Measurements from ENCODE around the gene RECK.
"Not testable (repeated sequence)": the region's sequence is repeated elsewhere in the genome, so short reads cannot be mapped to it uniquely, and the experiment has no call there.

Gene RECK

GRCh38 chr9:36110434-36110833 is 73.7 kb downstream of the RECK start:
- no peak for DNase-seq (ENCODE audit: low read depth)

- no peak for DNase-seq (ENCODE audit: low read depth)
Measured at GRCh38 chr9:36112516-36112915, 75.8 kb downstream of the RECK start.

- DNase-seq (ENCODE audit: low read depth) = no peak
Measured at GRCh38 chr9:36113999-36114398, 77.3 kb downstream of the RECK start.

DNA sequence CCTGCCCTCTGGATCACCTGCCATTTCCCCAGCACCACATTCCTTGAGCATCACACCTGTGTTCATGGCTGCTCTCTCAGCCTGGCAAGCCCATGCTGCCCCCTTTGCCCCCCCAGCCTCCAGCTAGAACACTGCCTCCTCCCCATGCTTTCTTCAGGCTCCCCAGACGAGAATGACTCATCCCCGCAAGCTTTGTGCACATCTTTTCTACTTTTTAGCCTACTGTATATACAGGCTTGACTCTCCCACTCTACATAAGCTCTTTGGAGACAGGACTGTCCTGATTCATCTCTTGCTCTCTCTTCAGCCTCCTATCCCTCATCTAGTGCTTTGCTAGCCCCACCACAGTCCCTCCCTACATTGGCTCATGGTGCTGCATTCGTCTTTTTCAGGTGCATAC is 79.9 kb downstream of the RECK start:
- DNase-seq (ENCODE audit: low read depth) = no peak

- DNase-seq (ENCODE audit: low read depth) = no peak
Measured at GRCh38 chr9:36118201-36118600, 81.5 kb downstream of the RECK start.

DNA sequence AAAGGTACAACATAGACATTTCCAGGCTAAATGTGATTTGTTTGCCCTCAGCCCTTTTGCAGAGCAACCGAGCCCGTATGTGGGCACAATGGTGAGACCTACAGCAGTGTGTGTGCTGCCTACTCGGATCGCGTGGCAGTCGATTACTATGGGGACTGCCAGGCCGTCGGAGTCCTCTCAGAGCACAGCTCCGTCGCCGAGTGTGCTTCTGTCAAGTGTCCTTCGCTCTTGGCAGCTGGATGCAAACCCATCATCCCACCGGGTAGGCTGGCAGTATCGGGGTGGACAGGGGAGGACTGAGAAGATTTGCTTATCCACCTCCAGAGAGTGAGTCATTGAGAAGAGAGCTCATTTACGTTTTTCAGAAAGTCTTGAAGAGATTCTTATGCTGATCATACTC is 82.0 kb downstream of the RECK start:
- no peak for DNase-seq (ENCODE audit: low read depth)

DNA sequence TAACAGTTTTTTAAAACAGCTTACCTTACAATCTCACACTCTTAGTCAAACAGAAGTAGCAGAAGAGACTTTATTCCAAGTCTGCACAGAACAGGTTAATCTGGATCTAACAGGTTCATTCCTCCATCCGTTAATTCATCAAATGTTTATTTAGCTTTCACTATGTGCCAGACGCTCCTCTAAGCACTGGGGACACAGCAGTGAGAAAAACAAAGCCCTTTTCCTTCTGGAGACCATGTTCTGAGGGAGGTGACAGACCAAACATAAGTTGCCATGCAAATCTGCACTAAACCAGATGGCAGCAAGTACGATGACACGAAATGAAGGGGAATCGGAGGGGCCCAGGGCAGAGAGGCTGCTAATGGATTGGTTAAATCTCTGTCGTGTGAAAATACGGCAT is 82.8 kb downstream of the RECK start:
- no peak for DNase-seq (ENCODE audit: low read depth)

- DNase-seq (ENCODE audit: low read depth) = no peak
Measured at GRCh38 chr9:36120705-36121104, 84.0 kb downstream of the RECK start.

DNA sequence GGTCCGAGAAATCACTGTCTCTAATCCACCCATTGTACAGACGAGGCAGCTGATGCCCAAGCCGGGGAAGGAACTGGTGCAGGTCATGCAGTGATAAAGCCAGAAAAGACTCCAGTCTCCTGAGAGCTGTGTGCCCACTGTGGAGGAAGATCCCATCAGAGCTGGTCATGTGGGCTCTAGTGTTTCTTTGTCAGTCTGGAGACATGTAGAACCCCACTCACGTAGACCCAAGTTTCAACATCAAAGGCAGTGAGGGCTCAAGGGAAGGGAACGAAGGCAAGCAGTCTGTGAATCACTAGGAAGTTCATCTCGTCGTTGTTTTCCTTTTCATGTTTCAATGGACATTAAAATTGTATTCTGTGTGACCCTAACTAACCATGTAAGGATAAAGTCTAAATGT is 85.3 kb downstream of the RECK start:
- no peak for DNase-seq (ENCODE audit: low read depth)

DNA sequence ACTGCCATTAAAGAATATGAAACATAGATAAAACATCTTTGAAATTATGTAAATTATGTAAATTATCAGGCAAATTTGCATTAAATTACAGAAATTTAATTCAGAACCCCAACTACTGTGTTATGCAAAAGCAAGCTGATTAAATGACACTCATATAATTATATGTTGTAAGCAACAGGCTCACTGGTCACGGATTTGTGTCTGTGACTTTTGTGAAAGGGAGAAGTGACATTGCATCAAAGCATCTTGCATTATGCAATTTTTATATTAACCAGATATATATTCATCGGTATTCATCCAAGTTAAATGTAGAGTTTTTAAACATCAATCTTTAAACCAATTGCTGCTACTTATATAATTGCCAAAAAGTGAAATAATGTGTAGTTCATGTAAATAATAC is 86.8 kb downstream of the RECK start:
- DNase-seq (ENCODE audit: low read depth) = no peak

- no peak for DNase-seq (ENCODE audit: low read depth)
Measured at GRCh38 chr9:36125062-36125855, 88.5 kb downstream of the RECK start.

- no peak for DNase-seq (ENCODE audit: low read depth)
Measured at GRCh38 chr9:36126016-36126730, 89.5 kb downstream of the RECK start.

- DNase-seq (ENCODE audit: low read depth) = no peak
Measured at GRCh38 chr9:36127652-36128244, 91.0 kb downstream of the RECK start.

DNA sequence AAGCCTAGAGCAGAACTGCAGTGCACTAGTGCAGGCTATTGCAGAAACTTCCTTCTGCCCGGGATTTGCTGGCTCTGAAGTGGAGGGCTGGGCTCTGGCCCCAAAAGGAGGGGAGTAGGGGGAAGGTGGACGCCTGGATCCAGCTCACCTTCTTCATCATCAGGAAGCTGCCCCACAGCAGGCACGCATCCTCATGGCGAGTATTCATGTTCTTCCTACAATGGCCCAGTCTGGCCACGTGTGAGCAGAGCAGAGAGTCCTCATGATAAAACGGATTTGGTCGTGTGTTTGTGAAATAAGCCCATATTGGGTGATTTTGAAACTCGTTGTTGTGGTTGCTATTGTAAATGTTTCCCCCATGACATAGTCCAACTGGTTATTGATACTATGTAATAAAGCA is 91.6 kb downstream of the RECK start:
- DNase-seq (ENCODE audit: low read depth) = no peak

GRCh38 chr9:36129139-36129538 is 92.4 kb downstream of the RECK start:
- no peak for DNase-seq (ENCODE audit: low read depth)

- DNase-seq (ENCODE audit: low read depth) = not testable (repeated sequence)
Measured at GRCh38 chr9:36131666-36132065, 95.0 kb downstream of the RECK start.

GRCh38 chr9:36132086-36132485 is 95.4 kb downstream of the RECK start:
- no peak for DNase-seq (ENCODE audit: low read depth)

DNA sequence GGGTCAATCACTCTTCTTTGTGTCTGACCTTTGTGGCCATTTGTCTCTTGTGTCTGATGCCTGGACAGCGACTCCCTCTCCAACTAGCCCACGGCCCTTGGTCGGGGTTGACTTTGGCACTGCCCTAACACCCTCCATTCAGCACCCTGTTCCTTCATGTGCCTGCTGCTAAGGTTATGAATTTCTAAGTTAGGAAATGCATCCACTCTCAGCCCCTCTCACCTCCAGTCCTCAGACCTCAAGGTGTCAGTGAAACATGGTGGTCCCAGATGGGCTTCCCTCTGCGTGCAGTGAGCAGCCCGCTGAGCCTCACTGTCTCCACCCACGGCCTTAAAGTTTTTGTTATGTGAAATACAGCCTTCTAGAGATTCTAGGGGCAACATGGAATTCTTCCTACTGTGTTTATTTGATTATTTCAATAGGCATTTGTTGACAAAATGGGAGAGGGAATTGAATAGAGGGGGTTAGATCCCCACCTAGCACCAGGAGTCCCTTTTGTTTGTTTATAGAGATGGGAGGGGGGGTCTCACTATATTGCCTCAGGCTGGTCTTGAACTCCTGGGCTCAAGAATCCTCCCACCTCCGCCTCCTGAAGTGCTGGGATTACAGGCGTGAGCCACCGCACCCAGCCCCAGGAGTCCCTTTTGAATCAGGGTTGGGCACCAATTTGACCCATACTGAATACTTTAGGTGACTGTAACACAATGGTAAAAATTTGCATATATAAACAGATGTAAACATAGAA is 98.2 kb downstream of the RECK start:
- DNase-seq (ENCODE audit: low read depth) = no peak

DNA sequence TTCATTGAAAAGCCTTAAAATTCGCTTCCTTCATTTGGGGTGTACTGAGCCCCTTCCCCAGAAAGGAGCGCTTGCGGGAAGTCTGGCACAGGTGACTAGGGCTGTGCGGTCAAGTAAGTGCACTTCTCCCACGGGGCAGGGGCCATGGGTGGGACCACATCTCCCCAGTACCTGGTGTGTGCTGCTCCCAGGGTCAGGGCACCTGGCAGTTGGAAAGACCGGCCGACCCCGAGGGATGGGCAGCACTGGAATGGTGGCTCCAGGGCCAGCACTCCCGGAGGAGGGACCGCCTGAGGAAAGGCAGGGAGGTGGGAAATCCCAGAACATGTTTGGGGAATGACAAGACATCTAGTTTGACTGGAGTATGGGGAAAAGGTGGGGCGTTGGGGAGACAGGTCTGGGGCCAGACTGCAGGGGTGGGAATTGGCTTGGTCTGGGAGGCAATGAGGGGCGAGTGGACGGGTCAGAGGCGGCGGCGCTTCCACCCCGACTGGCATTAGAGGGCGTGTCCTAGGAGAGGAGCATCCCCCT is 99.1 kb downstream of the RECK start:
- no peak for DNase-seq (ENCODE audit: low read depth)

- peak; percentile 63 for DNase-seq (ENCODE audit: low read depth)
Measured at GRCh38 chr9:36136272-36136893, 99.7 kb downstream of the RECK start, which contains the start of gene GLIPR2. Gene GLIPR2, plus strand, starts transcription at chr9:36136733. Its CDS starts 46 bp downstream, at chr9:36136779.

DNA sequence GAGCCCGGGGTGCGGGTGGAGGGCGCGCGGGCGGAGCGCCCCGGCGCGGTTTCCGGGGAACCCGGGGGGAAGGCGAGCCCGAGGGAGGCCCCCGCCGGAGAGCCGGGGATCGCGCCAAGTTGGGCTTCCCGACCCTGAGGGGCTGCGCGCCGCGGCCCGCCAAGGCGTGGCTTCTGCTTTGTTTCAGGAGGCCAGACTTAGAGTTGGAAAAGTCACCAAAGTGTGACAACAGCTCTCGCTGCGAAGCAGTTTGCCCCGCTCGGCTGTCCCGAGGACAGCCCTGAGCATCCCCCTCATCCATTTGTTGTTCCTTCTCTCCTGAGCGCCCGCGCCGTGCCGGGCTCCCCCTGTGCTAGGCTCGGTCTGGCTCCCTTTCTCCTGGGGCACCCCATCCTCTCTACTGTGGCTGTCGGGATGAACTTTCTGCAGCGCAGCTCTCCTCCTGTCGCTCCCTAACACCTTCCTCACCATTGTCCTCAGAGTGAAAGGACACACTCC is 100.2 kb downstream of the RECK start:
- no peak for DNase-seq (ENCODE audit: low read depth)

Data from T follicular helper cell (primary cell).